Activated gamma-delta T cell treated with Interleukin-2 at 50 U/mL for 16 hours (primary cell): ENCODE measurements around the gene PIK3CD.
A peak's percentile ranks its signal among the peaks of the same experiment; 100 is the strongest.
"Not testable (repeated sequence)": the region's sequence is repeated elsewhere in the genome, so short reads cannot be mapped to it uniquely, and the experiment has no call there.

Experiments used
- DNase-seq: peaks from one replicate; pipeline ENCODE4 v3.0.0-alpha.2; 2020

Gene PIK3CD

GRCh38 chr1:9690440-9691107, 39.0 kb downstream of the PIK3CD start:
- no peak for DNase-seq

- DNase-seq = no peak
These were observed 39.5 kb downstream of the PIK3CD start for GRCh38 chr1:9691108-9691445.

GRCh38 chr1:9691691-9692090, 40.2 kb downstream of the PIK3CD start:
- no peak for DNase-seq

- DNase-seq = no peak
These were observed 45.3 kb downstream of the PIK3CD start for GRCh38 chr1:9696793-9697192.

GRCh38 chr1:9699361-9699760, 47.8 kb downstream of the PIK3CD start:
- DNase-seq = no peak

GRCh38 chr1:9700340-9700739, 48.8 kb downstream of the PIK3CD start:
- no peak for DNase-seq

GRCh38 chr1:9701665-9702064, 50.1 kb downstream of the PIK3CD start:
- no peak for DNase-seq

GRCh38 chr1:9703165-9703509, 51.6 kb downstream of the PIK3CD start:
- no peak for DNase-seq

- no peak for DNase-seq
These were observed 52.1 kb downstream of the PIK3CD start for GRCh38 chr1:9703681-9704080.

GRCh38 chr1:9705337-9706093, 54.0 kb downstream of the PIK3CD start:
- DNase-seq = no peak

- DNase-seq = no peak
These were observed 54.6 kb downstream of the PIK3CD start for GRCh38 chr1:9706178-9706577.

GRCh38 chr1:9710037-9710436, 58.5 kb downstream of the PIK3CD start:
- DNase-seq = no peak

GRCh38 chr1:9711466-9712020, 60.0 kb downstream of the PIK3CD start:
- no peak for DNase-seq

GRCh38 chr1:9712767-9713166, 61.2 kb downstream of the PIK3CD start:
- not testable (repeated sequence) for DNase-seq

GRCh38 chr1:9714257-9714718, 62.8 kb downstream of the PIK3CD start:
- DNase-seq = peak; percentile 40

GRCh38 chr1:9715536-9716226, 64.2 kb downstream of the PIK3CD start:
- DNase-seq = peak; percentile 56

GRCh38 chr1:9716404-9717192, 65.1 kb downstream of the PIK3CD start:
- DNase-seq = no peak

- DNase-seq = peak; percentile 93
These were observed 65.9 kb downstream of the PIK3CD start for GRCh38 chr1:9717193-9718005.

- no peak for DNase-seq
These were observed 66.6 kb downstream of the PIK3CD start for GRCh38 chr1:9718006-9718680.

GRCh38 chr1:9719978-9720722, 68.6 kb downstream of the PIK3CD start:
- no peak for DNase-seq
